Panc1 (cell line): Measurements from ENCODE around the gene SIL1. TPM values are rescaled to one million over a fixed set of nuclear protein-coding genes. Genes with fewer than 3 reads are reported as not detected.

Source experiments
- ATAC-seq: fragments of 200-7000 bp; cut with Tn5 transposase; 2 replicates; pipeline ENCODE4 v1.9.1; 2020; ENCODE audit warnings: mild to moderate bottlenecking, moderate library complexity
- BruUV-seq: library from RNA; stranded (reverse); fragments of 400-500 nt; replicated peaks from 2 replicates; lab custom pipeline; 2021; lab: Mats Ljungman, UMichigan
- CTCF ChIA-PET: fragments of 300-600 bp; sonication (Branson Sonifier 250); formaldehyde crosslinking; loops from one replicate; lab custom pipeline; 2022; ENCODE audit warnings: antibody characterized with exemption; lab: Charles Lee
- POLR2A ChIA-PET: fragments of 300-600 bp; sonication (Branson Sonifier 250); formaldehyde crosslinking; loops from one replicate; lab custom pipeline; 2022; ENCODE audit warnings: antibody characterized with exemption; lab: Charles Lee
- DNase-seq: peaks from one replicate; pipeline ENCODE4 v3.0.0-alpha.2; 2010; ENCODE audit warnings: low read depth, low spot score
- H3K27ac ChIP-seq: 2 replicates; pipeline ENCODE4 v1.5.1; 2011; ENCODE audit warnings: mild to moderate bottlenecking, low read length, inconsistent platforms
- H3K27me3 ChIP-seq: fragments of 200-500 bp; sonication (Bioruptor generic); 2 replicates; pipeline ENCODE4 v1.6.0; 2014; ENCODE audit warnings: low read length, inconsistent platforms; ENCODE audit not compliant: control insufficient read depth, insufficient read depth
- H3K36me3 ChIP-seq: fragments of 200-500 bp; sonication (Bioruptor generic); 2 replicates; pipeline ENCODE4 v1.5.1; 2014; ENCODE audit warnings: inconsistent platforms, mild to moderate bottlenecking, low read length, moderate library complexity; ENCODE audit not compliant: control insufficient read depth, insufficient read depth
- H3K4me1 ChIP-seq: 2 replicates; pipeline ENCODE4 v1.5.1; 2011; ENCODE audit warnings: inconsistent platforms, mild to moderate bottlenecking, low read length, moderate library complexity; ENCODE audit not compliant: control insufficient read depth, insufficient read depth
- H3K4me3 ChIP-seq, 2 experiments: 2 replicates each; pipeline ENCODE4 v1.5.1; 2011 to 2012; ENCODE audit warnings: low read depth in 2 of 2, low read length in 2 of 2, mild to moderate bottlenecking in 2 of 2, inconsistent platforms in 1 of 2, moderate library complexity in 1 of 2
- H3K9me3 ChIP-seq: fragments of 200-500 bp; sonication (Bioruptor generic); 2 replicates; pipeline ENCODE4 v1.5.1; 2014; ENCODE audit warnings: low read depth, mild to moderate bottlenecking, inconsistent platforms, low read length, moderate library complexity; ENCODE audit not compliant: control insufficient read depth, insufficient read depth
- POLR2AphosphoS5 ChIP-seq: IDR thresholded peaks from 2 replicates; pipeline ENCODE4 v1.6.1; 2012; ENCODE audit warnings: mild to moderate bottlenecking, low read depth, low read length, moderate library complexity
- SIN3A ChIP-seq: IDR thresholded peaks from 2 replicates; pipeline ENCODE4 v1.6.1; 2012; ENCODE audit warnings: low read depth, mild to moderate bottlenecking, low read length, moderate library complexity, borderline replicate concordance; ENCODE audit not compliant: insufficient read depth
- TCF7L2 ChIP-seq: IDR thresholded peaks from 2 replicates; pipeline ENCODE4 v1.6.1; 2011; ENCODE audit warnings: mild to moderate bottlenecking, low read depth, low read length, inconsistent platforms
- in situ Hi-C: cut with HindIII; loops from 2 replicates; pipeline ENCODE4 v1.10.0; 2016; ENCODE audit warnings: low sequenced_read_pairs, low pct_unique_long_range_greater_than_20kb
- intact Hi-C: fragments of 100-400 bp; cut with micrococcal nuclease; formaldehyde crosslinking; loops from one replicate; pipeline ENCODE4 v1.10.0; 2022; ENCODE audit not compliant: unreplicated experiment
- total RNA-seq: library from RNA; stranded (reverse); gene quantifications from one replicate; pipeline ENCODE4 v1.2.1, GENCODE V29; 2021; ENCODE audit not compliant: unreplicated experiment
- TF ChIP-seq, protein P1 (sequence below), 2 experiments: IDR thresholded peaks; 2 replicates each; pipeline ENCODE4 v1.6.1; 2011 to 2012; ENCODE audit warnings: low read depth in 2 of 2, control low read depth in 1 of 2, low read length in 1 of 2, mild to moderate bottlenecking in 1 of 2, moderate library complexity in 1 of 2; ENCODE audit not compliant: insufficient read depth in 1 of 2
- TF ChIP-seq, protein P2 (sequence below): fragments of 450-650 bp; IDR thresholded peaks from 2 replicates; pipeline ENCODE4 v1.5.1; 2017; ENCODE audit warnings: mild to moderate bottlenecking

Gene SIL1
- total RNA-seq, 1 experiment from 2014 or later = 35.4 TPM

DNA sequence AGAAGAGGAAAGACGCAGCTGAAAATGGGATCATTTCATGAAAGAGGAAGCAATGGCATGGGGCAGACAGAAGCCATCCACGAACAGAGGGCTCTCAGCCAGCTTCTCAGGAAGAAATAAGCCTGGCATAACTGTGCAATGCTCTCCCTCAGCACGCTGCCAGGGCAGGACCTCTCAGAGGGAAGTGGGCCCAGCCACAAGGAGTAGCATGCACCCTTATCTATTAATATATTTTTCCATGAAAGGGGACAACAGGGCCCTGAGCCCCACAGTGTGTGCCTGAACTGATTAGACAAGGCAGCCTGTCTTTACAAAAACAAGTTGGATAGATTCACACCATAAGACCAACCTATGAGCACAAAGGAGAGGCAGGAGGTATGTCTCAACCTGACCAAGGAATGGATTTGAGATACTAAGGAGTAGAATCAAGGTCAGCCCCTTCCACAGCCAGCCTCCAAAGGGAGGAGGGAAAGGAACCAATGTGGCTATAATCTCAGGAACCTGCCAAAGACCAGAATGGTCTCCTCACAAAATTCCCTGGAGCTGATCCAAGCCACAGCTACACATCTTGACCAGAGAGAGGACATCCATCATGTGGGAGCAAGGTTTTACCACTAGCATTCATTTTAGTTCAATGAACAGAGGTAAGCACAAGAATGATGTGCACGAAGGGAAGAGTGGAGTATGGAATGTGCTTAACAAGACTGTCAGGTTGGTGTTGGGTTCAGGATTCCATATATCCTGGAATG is 154.8 kb downstream of the SIL1 start:
- in situ Hi-C loops = no loop called here
- CTCF ChIA-PET = no interaction called here
- Histone ChIP-seq H3K27me3 (no peaks in the 10 kb centered on the region), H3K4me3 (no peak overlapping the region), H3K36me3 (no peaks in the 10 kb centered on the region), H3K9me3 (no peaks in the 10 kb centered on the region), H3K27ac (no peak overlapping the region), H3K4me1 (no peaks in the 10 kb centered on the region)
- DNase-seq (no peak), ATAC-seq (no peak)
- TF ChIP-seq, protein P1, sequence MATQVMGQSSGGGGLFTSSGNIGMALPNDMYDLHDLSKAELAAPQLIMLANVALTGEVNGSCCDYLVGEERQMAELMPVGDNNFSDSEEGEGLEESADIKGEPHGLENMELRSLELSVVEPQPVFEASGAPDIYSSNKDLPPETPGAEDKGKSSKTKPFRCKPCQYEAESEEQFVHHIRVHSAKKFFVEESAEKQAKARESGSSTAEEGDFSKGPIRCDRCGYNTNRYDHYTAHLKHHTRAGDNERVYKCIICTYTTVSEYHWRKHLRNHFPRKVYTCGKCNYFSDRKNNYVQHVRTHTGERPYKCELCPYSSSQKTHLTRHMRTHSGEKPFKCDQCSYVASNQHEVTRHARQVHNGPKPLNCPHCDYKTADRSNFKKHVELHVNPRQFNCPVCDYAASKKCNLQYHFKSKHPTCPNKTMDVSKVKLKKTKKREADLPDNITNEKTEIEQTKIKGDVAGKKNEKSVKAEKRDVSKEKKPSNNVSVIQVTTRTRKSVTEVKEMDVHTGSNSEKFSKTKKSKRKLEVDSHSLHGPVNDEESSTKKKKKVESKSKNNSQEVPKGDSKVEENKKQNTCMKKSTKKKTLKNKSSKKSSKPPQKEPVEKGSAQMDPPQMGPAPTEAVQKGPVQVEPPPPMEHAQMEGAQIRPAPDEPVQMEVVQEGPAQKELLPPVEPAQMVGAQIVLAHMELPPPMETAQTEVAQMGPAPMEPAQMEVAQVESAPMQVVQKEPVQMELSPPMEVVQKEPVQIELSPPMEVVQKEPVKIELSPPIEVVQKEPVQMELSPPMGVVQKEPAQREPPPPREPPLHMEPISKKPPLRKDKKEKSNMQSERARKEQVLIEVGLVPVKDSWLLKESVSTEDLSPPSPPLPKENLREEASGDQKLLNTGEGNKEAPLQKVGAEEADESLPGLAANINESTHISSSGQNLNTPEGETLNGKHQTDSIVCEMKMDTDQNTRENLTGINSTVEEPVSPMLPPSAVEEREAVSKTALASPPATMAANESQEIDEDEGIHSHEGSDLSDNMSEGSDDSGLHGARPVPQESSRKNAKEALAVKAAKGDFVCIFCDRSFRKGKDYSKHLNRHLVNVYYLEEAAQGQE (IDR thresholded peaks at IDR 0.05; ENCODE audit: insufficient read depth in 1 of 2, low read depth in 2 of 2, low read length in 1 of 2) = no peak
- TF ChIP-seq SIN3A (no peak), TCF7L2 (no peak), POLR2AphosphoS5 (no peak)
- TF ChIP-seq, protein P2, sequence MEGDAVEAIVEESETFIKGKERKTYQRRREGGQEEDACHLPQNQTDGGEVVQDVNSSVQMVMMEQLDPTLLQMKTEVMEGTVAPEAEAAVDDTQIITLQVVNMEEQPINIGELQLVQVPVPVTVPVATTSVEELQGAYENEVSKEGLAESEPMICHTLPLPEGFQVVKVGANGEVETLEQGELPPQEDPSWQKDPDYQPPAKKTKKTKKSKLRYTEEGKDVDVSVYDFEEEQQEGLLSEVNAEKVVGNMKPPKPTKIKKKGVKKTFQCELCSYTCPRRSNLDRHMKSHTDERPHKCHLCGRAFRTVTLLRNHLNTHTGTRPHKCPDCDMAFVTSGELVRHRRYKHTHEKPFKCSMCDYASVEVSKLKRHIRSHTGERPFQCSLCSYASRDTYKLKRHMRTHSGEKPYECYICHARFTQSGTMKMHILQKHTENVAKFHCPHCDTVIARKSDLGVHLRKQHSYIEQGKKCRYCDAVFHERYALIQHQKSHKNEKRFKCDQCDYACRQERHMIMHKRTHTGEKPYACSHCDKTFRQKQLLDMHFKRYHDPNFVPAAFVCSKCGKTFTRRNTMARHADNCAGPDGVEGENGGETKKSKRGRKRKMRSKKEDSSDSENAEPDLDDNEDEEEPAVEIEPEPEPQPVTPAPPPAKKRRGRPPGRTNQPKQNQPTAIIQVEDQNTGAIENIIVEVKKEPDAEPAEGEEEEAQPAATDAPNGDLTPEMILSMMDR = no peak
- no TSS peak for BruUV-seq
- POLR2A ChIA-PET = no interaction called here
- intact Hi-C loops = no loop called here

- Histone ChIP-seq H3K4me3 (no peak overlapping the region), H3K9me3 (no peaks in the 10 kb centered on the region), H3K27ac (no peak overlapping the region), H3K4me1 (no peaks in the 10 kb centered on the region), H3K27me3 (no peaks in the 10 kb centered on the region), H3K36me3 (no peaks in the 10 kb centered on the region)
- intact Hi-C loops = no loop called here
- ChIA-PET POLR2A (no interaction called here), CTCF (interaction anchor here (0.9 kb wide), 1 partner anchor 100 kb away, joined by 4 read pairs; no protein-coding TSS in a partner anchor)
- ATAC-seq (no peak), DNase-seq (no peak)
- in situ Hi-C loops = no loop called here
- TF ChIP-seq, protein P2 = no peak
- TF ChIP-seq SIN3A (no peak), TCF7L2 (no peak)
- TF ChIP-seq, protein P1 (IDR thresholded peaks at IDR 0.05; ENCODE audit: insufficient read depth in 1 of 2, low read depth in 2 of 2, low read length in 1 of 2) = no peak
- BruUV-seq = no TSS peak
Measured at GRCh38 chr5:139040081-139040480, 158.1 kb downstream of the SIL1 start.
